Panc1 (cell line): Measurements from ENCODE around the gene S100PBP. TPM values are rescaled to one million over a fixed set of nuclear protein-coding genes. Genes with fewer than 3 reads are reported as not detected.

Source experiments
- ATAC-seq: fragments of 200-7000 bp; cut with Tn5 transposase; 2 replicates; pipeline ENCODE4 v1.9.1; 2020; ENCODE audit warnings: mild to moderate bottlenecking, moderate library complexity
- BruUV-seq: library from RNA; stranded (reverse); fragments of 400-500 nt; replicated peaks from 2 replicates; lab custom pipeline; 2021; lab: Mats Ljungman, UMichigan
- CTCF ChIA-PET: fragments of 300-600 bp; sonication (Branson Sonifier 250); formaldehyde crosslinking; loops from one replicate; lab custom pipeline; 2022; ENCODE audit warnings: antibody characterized with exemption; lab: Charles Lee
- POLR2A ChIA-PET: fragments of 300-600 bp; sonication (Branson Sonifier 250); formaldehyde crosslinking; loops from one replicate; lab custom pipeline; 2022; ENCODE audit warnings: antibody characterized with exemption; lab: Charles Lee
- DNase-seq: peaks from one replicate; pipeline ENCODE4 v3.0.0-alpha.2; 2010; ENCODE audit warnings: low read depth, low spot score
- H3K27ac ChIP-seq: 2 replicates; pipeline ENCODE4 v1.5.1; 2011; ENCODE audit warnings: mild to moderate bottlenecking, low read length, inconsistent platforms
- H3K27me3 ChIP-seq: fragments of 200-500 bp; sonication (Bioruptor generic); 2 replicates; pipeline ENCODE4 v1.6.0; 2014; ENCODE audit warnings: low read length, inconsistent platforms; ENCODE audit not compliant: control insufficient read depth, insufficient read depth
- H3K36me3 ChIP-seq: fragments of 200-500 bp; sonication (Bioruptor generic); 2 replicates; pipeline ENCODE4 v1.5.1; 2014; ENCODE audit warnings: inconsistent platforms, mild to moderate bottlenecking, low read length, moderate library complexity; ENCODE audit not compliant: control insufficient read depth, insufficient read depth
- H3K4me1 ChIP-seq: 2 replicates; pipeline ENCODE4 v1.5.1; 2011; ENCODE audit warnings: inconsistent platforms, mild to moderate bottlenecking, low read length, moderate library complexity; ENCODE audit not compliant: control insufficient read depth, insufficient read depth
- H3K4me3 ChIP-seq, 2 experiments: 2 replicates each; pipeline ENCODE4 v1.5.1; 2011 to 2012; ENCODE audit warnings: low read depth in 2 of 2, low read length in 2 of 2, mild to moderate bottlenecking in 2 of 2, inconsistent platforms in 1 of 2, moderate library complexity in 1 of 2
- H3K9me3 ChIP-seq: fragments of 200-500 bp; sonication (Bioruptor generic); 2 replicates; pipeline ENCODE4 v1.5.1; 2014; ENCODE audit warnings: low read depth, mild to moderate bottlenecking, inconsistent platforms, low read length, moderate library complexity; ENCODE audit not compliant: control insufficient read depth, insufficient read depth
- POLR2AphosphoS5 ChIP-seq: IDR thresholded peaks from 2 replicates; pipeline ENCODE4 v1.6.1; 2012; ENCODE audit warnings: mild to moderate bottlenecking, low read depth, low read length, moderate library complexity
- SIN3A ChIP-seq: IDR thresholded peaks from 2 replicates; pipeline ENCODE4 v1.6.1; 2012; ENCODE audit warnings: low read depth, mild to moderate bottlenecking, low read length, moderate library complexity, borderline replicate concordance; ENCODE audit not compliant: insufficient read depth
- TCF7L2 ChIP-seq: IDR thresholded peaks from 2 replicates; pipeline ENCODE4 v1.6.1; 2011; ENCODE audit warnings: mild to moderate bottlenecking, low read depth, low read length, inconsistent platforms
- in situ Hi-C: cut with HindIII; loops from 2 replicates; pipeline ENCODE4 v1.10.0; 2016; ENCODE audit warnings: low sequenced_read_pairs, low pct_unique_long_range_greater_than_20kb
- intact Hi-C: fragments of 100-400 bp; cut with micrococcal nuclease; formaldehyde crosslinking; loops from one replicate; pipeline ENCODE4 v1.10.0; 2022; ENCODE audit not compliant: unreplicated experiment
- total RNA-seq: library from RNA; stranded (reverse); gene quantifications from one replicate; pipeline ENCODE4 v1.2.1, GENCODE V29; 2021; ENCODE audit not compliant: unreplicated experiment
- TF ChIP-seq, protein P1 (sequence below): fragments of 450-650 bp; IDR thresholded peaks from 2 replicates; pipeline ENCODE4 v1.5.1; 2017; ENCODE audit warnings: mild to moderate bottlenecking
- TF ChIP-seq, protein P2 (sequence below), 2 experiments: IDR thresholded peaks; 2 replicates each; pipeline ENCODE4 v1.6.1; 2011 to 2012; ENCODE audit warnings: low read depth in 2 of 2, control low read depth in 1 of 2, low read length in 1 of 2, mild to moderate bottlenecking in 1 of 2, moderate library complexity in 1 of 2; ENCODE audit not compliant: insufficient read depth in 1 of 2

The S100PBP gene
- total RNA-seq, 1 experiment from 2014 or later: 55.4 TPM

DNA sequence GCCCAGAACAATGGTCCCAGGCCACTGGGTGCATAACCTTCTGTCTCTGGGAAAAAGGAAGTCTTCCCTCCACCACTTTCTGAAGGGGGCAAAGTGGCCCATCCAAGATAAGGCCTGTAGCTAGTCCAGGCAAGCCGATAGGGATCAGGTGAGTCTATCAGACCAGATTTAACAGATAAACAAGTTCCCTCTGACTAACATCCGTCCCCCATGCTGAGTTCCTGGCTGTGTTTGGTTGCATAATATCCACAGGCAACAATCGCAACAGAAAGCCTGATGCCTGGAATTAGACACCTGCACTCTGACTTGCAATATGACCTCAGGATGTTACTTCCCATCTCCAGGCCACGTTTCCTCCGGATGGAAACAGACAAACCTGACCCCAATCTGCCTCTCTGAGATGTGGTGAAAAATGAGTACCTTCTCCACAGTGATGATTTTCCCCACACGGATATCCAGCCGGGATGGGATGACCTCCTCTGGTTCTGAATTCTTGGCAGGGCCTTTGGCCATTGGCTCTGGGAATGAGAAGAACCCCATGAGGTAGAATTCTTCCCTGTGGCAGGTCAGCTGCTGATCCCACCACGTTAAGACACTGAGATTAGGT is 36.7 kb upstream of the S100PBP start:
- no peak for ATAC-seq
- peaks cover 20% of the 10 kb centered on the region for H3K36me3 ChIP-seq

DNA sequence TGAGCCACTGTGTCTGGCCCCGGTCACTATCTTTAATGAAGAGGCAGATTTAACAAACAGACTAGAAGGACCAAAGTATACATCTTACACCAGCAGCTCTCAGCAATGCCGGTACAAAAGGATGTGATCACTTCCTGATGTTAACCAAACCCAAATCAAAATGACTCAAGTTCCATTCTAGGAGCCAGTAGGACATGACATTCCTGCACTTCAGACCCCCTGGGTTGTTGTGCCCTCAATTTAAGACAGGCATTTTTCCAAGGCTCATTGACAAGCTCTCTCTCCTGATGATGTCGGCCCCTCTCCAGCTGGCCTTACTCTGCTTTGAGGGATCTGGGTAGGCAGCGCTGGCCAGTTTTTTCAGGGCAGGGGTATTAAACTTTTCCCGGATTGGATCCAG is 35.4 kb upstream of the S100PBP start:
- intact Hi-C loops (no loop called here), in situ Hi-C loops (no loop called here)
- H3K4me3 ChIP-seq: no peak overlapping the region
- ATAC-seq: no peak
- peaks cover 31% of the 10 kb centered on the region for H3K36me3 ChIP-seq
- H3K27ac ChIP-seq: no peak overlapping the region
- DNase-seq: no peak
- ChIA-PET POLR2A (no interaction called here), CTCF (interaction anchor here (1.3 kb wide), 1 partner anchor 70 kb away, joined by 4 read pairs; no protein-coding TSS in a partner anchor)
- TF ChIP-seq SIN3A: no peak
- TF ChIP-seq POLR2AphosphoS5: no peak
- TF ChIP-seq, protein P1, sequence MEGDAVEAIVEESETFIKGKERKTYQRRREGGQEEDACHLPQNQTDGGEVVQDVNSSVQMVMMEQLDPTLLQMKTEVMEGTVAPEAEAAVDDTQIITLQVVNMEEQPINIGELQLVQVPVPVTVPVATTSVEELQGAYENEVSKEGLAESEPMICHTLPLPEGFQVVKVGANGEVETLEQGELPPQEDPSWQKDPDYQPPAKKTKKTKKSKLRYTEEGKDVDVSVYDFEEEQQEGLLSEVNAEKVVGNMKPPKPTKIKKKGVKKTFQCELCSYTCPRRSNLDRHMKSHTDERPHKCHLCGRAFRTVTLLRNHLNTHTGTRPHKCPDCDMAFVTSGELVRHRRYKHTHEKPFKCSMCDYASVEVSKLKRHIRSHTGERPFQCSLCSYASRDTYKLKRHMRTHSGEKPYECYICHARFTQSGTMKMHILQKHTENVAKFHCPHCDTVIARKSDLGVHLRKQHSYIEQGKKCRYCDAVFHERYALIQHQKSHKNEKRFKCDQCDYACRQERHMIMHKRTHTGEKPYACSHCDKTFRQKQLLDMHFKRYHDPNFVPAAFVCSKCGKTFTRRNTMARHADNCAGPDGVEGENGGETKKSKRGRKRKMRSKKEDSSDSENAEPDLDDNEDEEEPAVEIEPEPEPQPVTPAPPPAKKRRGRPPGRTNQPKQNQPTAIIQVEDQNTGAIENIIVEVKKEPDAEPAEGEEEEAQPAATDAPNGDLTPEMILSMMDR: no peak
- TF ChIP-seq, protein P2, sequence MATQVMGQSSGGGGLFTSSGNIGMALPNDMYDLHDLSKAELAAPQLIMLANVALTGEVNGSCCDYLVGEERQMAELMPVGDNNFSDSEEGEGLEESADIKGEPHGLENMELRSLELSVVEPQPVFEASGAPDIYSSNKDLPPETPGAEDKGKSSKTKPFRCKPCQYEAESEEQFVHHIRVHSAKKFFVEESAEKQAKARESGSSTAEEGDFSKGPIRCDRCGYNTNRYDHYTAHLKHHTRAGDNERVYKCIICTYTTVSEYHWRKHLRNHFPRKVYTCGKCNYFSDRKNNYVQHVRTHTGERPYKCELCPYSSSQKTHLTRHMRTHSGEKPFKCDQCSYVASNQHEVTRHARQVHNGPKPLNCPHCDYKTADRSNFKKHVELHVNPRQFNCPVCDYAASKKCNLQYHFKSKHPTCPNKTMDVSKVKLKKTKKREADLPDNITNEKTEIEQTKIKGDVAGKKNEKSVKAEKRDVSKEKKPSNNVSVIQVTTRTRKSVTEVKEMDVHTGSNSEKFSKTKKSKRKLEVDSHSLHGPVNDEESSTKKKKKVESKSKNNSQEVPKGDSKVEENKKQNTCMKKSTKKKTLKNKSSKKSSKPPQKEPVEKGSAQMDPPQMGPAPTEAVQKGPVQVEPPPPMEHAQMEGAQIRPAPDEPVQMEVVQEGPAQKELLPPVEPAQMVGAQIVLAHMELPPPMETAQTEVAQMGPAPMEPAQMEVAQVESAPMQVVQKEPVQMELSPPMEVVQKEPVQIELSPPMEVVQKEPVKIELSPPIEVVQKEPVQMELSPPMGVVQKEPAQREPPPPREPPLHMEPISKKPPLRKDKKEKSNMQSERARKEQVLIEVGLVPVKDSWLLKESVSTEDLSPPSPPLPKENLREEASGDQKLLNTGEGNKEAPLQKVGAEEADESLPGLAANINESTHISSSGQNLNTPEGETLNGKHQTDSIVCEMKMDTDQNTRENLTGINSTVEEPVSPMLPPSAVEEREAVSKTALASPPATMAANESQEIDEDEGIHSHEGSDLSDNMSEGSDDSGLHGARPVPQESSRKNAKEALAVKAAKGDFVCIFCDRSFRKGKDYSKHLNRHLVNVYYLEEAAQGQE (IDR thresholded peaks at IDR 0.05; ENCODE audit: insufficient read depth in 1 of 2, low read depth in 2 of 2, low read length in 1 of 2): no peak
- no peak for TF ChIP-seq TCF7L2
- H3K4me1 ChIP-seq: no peaks in the 10 kb centered on the region
- no TSS peak for BruUV-seq
- H3K27me3 ChIP-seq: no peaks in the 10 kb centered on the region
- H3K9me3 ChIP-seq: no peaks in the 10 kb centered on the region

More for the DNA sequence above, 36.7 kb upstream of the S100PBP start:
- Histone ChIP-seq H3K9me3 (no peaks in the 10 kb centered on the region), H3K4me3 (no peak overlapping the region), H3K4me1 (peaks cover 3% of the 10 kb centered on the region), H3K27ac (no peak overlapping the region), H3K27me3 (no peaks in the 10 kb centered on the region)
- intact Hi-C loops: no loop called here
- POLR2A ChIA-PET: no interaction called here
- no peak for DNase-seq
- in situ Hi-C loops: no loop called here
- CTCF ChIA-PET: no interaction called here
- BruUV-seq: no TSS peak
- TF ChIP-seq, protein P2 (IDR thresholded peaks at IDR 0.05; ENCODE audit: insufficient read depth in 1 of 2, low read depth in 2 of 2, low read length in 1 of 2): no peak
